ENCODE data around the gene CNN2. TPM values are rescaled to one million over a fixed set of nuclear protein-coding genes. Genes with fewer than 3 reads are reported as not detected.

Gene CNN2
- total and polyA plus RNA-seq, 9 of the 15 experiments (the other 6 are each of a cell fraction or from before 2014, with no cell fraction given): 12.1 to 174 (median 52.7) TPM

DNA sequence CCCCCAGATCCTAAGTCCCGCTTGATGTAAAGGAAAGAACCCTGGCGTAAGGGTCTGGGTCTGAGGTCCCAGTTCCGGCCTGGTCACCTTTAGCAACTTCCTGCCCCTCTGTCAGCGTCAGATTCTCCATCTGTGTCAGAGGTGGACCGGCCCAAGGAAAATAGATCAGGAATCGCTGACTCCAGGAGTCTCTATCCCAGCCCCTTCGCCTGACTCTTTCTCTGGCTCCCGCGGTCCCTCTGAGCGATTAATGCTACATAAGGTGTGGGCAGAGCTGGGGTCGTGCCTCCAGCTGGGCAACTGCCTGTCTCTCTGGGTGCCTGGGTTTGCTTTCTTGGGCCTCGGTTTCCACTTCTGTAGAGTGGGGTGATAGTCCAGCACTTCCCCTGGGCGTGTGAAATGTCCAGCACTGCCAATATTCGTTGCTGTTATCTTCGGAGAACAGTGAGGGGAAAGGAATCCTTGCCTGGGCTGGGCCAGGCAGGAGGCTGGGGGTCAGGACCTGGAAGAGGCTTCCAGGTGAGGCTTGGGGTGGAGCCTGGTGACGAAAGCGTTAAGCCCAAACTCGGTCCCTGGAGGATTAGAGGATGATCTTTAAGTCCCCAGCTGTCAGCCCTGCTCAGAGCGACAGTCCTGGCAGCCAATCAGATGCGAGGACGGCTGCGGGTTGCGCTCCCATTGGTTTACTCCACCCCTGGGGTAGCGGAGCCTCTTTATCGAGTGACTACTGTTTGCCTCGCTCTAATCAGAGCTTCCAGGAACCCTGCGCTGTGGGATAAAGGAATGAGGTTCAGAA lies 14.3 kb downstream of the CNN2 start:
- DNase-seq (ENCODE audit: extremely low read depth in 1 of 4, low spot score in 3 of 4) (peak; percentile 92 to 99 (median 96)), FAIRE-seq (peak; percentile 98), ATAC-seq (peak; percentile 68)
- intact Hi-C loops (cut with micrococcal nuclease): loop anchor here (2.0 to 5.0 kb wide), 3 partner anchors 20 to 62 kb away; partner anchors contain the start of genes GPX4, RNU6-2 and TMEM259
- peak overlapping the region; percentile 92 for H3K4me2 ChIP-seq (ENCODE audit: insufficient read depth, low read length)
- peak overlapping the region; percentile 55 for H3K4me3 ChIP-seq
- 0% methylated on average over 27 of the region's 27 CpGs for WGBS (ENCODE audit: insufficient coverage, low coverage, missing lambda C conversion rate)
- peak overlapping the region; percentile 64 to 91 for H3K9ac ChIP-seq (ENCODE audit: insufficient read depth in 1 of 2, low read depth in 2 of 2, low read length in 2 of 2)
- peaks cover 39 to 76% of the 10 kb centered on the region in 2 experiments for H3K4me1 ChIP-seq (replicated peaks in 1 of 2; ENCODE audit: control insufficient read depth in 2 of 2, insufficient read depth in 2 of 2, low read length in 2 of 2)
- in situ Hi-C loops (cut with MboI): no loop called here
- H3K27me3 ChIP-seq (ENCODE audit: control insufficient read depth in 2 of 2, insufficient read depth in 2 of 2, low read length in 2 of 2): no peaks in the 10 kb centered on the region
- H3K9me1 ChIP-seq (ENCODE audit: control insufficient read depth, insufficient read depth, low read length): no peaks in the 10 kb centered on the region
- no peaks in the 10 kb centered on the region for H4K20me1 ChIP-seq (replicated peaks; ENCODE audit: control insufficient read depth, insufficient read depth, low read length)
- no peaks in the 10 kb centered on the region for H3K9me3 ChIP-seq (replicated peaks; ENCODE audit: control insufficient read depth, insufficient read depth, low read depth, low read length)
- peaks cover 46% of the 10 kb centered on the region for H3K36me3 ChIP-seq (ENCODE audit: control insufficient read depth, insufficient read depth, low read length)
- peak overlapping the region; percentile 23; the same call in 1 of the 2 replicates for H2AFZ ChIP-seq (ENCODE audit: low read depth, low read length)
- peaks cover 35% of the 10 kb centered on the region for H3K79me2 ChIP-seq (ENCODE audit: control insufficient read depth, insufficient read depth, low read length)
- ChIA-PET POLR2A (interaction anchor here (0.6 to 11.0 kb wide), 8 partner anchors 11 to 228 kb away, joined by 3 to 176 read pairs (median 4); partner anchors contain the start of genes ARHGAP45, CIRBP, CNN2 and RNU6-2), CTCF (ENCODE audit: low intra/inter-chr PET ratio) (interaction anchor here (1.4 kb wide), 1 partner anchor 119 kb away, joined by 4 read pairs; no protein-coding TSS in a partner anchor)
- peak overlapping the region; percentile 72 for H3K27ac ChIP-seq (ENCODE audit: extremely low read depth, low read depth, low read length)
- no TSS peak for BruUV-seq (replicated peaks)
- TF ChIP-seq JUND (IDR thresholded peaks at IDR 0.05; ENCODE audit: borderline replicate concordance, low read depth, low read length): peak; percentile 50
- TF ChIP-seq JUND (tag; IDR thresholded peaks at IDR 0.05; ENCODE audit: borderline replicate concordance, low read depth, low read length): peak; percentile 62; the same call in 2 of the 3 replicates
- TF ChIP-seq SREBF1 (IDR thresholded peaks at IDR 0.05; ENCODE audit: borderline replicate concordance, low read depth, low read length): no peak
- TF ChIP-seq, protein P1, sequence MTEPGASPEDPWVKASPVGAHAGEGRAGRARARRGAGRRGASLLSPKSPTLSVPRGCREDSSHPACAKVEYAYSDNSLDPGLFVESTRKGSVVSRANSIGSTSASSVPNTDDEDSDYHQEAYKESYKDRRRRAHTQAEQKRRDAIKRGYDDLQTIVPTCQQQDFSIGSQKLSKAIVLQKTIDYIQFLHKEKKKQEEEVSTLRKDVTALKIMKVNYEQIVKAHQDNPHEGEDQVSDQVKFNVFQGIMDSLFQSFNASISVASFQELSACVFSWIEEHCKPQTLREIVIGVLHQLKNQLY (CRISPR knock-in tag; conservative IDR thresholded peaks at IDR 0.05): no peak
- no peak for TF ChIP-seq BCL6 (CRISPR knock-in tag; IDR thresholded peaks at IDR 0.05)
- TF ChIP-seq TAF1 (IDR thresholded peaks at IDR 0.05; ENCODE audit: control insufficient read depth, extremely low read depth, insufficient read depth, low read length, severe bottlenecking): no peak
- no peak for TF ChIP-seq BRCA1 (IDR thresholded peaks at IDR 0.05)
- 0 out of 2 replicates have a peak, but pooled peaks have one; percentile 57 for TF ChIP-seq BRCA1 (CRISPR knock-in tag; IDR thresholded peaks at IDR 0.05)
- no peak for TF ChIP-seq TGIF2 (CRISPR knock-in tag; IDR thresholded peaks at IDR 0.05)
- TF ChIP-seq, protein P2, sequence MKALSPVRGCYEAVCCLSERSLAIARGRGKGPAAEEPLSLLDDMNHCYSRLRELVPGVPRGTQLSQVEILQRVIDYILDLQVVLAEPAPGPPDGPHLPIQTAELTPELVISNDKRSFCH (CRISPR knock-in tag; IDR thresholded peaks at IDR 0.05): no peak
- TF ChIP-seq, protein P2 (tag; IDR thresholded peaks at IDR 0.05): peak; percentile 63
- 0 out of 2 replicates have a peak, but pooled peaks have one; percentile 26 for TF ChIP-seq MTA2 (IDR thresholded peaks at IDR 0.05; ENCODE audit: low read depth)
- peak; percentile 11; the same call in 1 of the 2 replicates for TF ChIP-seq NR2C1 (IDR thresholded peaks at IDR 0.05)
- no peak for TF ChIP-seq NR2C1 (tag; IDR thresholded peaks at IDR 0.05)
- no peak for TF ChIP-seq CBX8 (IDR thresholded peaks at IDR 0.05; ENCODE audit: borderline replicate concordance, extremely low read depth, low read depth, low read length, poor library complexity, severe bottlenecking)
- TF ChIP-seq CHCHD3 (CRISPR knock-in tag; IDR thresholded peaks at IDR 0.05): no peak
- TF ChIP-seq, protein P3, sequence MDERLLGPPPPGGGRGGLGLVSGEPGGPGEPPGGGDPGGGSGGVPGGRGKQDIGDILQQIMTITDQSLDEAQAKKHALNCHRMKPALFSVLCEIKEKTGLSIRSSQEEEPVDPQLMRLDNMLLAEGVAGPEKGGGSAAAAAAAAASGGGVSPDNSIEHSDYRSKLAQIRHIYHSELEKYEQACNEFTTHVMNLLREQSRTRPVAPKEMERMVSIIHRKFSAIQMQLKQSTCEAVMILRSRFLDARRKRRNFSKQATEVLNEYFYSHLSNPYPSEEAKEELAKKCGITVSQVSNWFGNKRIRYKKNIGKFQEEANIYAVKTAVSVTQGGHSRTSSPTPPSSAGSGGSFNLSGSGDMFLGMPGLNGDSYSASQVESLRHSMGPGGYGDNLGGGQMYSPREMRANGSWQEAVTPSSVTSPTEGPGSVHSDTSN (CRISPR knock-in tag; IDR thresholded peaks at IDR 0.05; ENCODE audit: low read depth): peak; percentile 99
- TF ChIP-seq, protein P3 (tag; conservative IDR thresholded peaks at IDR 0.05; ENCODE audit: low read depth): peak; percentile 99
